H1 (cell line): ENCODE data around the gene MRGPRE. TPM values are rescaled to one million over a fixed set of nuclear protein-coding genes. Genes with fewer than 3 reads are reported as not detected.

Experiments
- CTCF ChIA-PET: fragments of 300-600 bp; sonication (Branson Sonifier 250); formaldehyde crosslinking; loops from one replicate; lab custom pipeline; 2021; ENCODE audit not compliant: partially characterized antibody; lab: Charles Lee
- POLR2A ChIA-PET: fragments of 300-600 bp; sonication (Branson Sonifier 250); formaldehyde crosslinking; loops from one replicate; lab custom pipeline; 2021; ENCODE audit warnings: inconsistent platforms; ENCODE audit not compliant: partially characterized antibody; lab: Charles Lee
- DNase-seq, 2 experiments: peaks; one replicate each; pipeline versions ENCODE4 v3.0.0 to v3.0.0-alpha.2; 2010 to 2022; ENCODE audit warnings: low spot score in 2 of 2, low read depth in 1 of 2, mixed read lengths in 1 of 2
- FAIRE-seq: peaks from 2 replicates; lab custom pipeline; 2011; peaks lifted over from hg19 to GRCh38; lab: Jason Lieb, UNC
- H2AFZ ChIP-seq: 2 replicates; pipeline ENCODE4 v1.8.1; 2012; ENCODE audit warnings: low read length, inconsistent platforms
- H2AK5ac ChIP-seq: 2 replicates; pipeline ENCODE4 v1.6.1; 2013; ENCODE audit warnings: low read depth, low read length
- H2BK120ac ChIP-seq: replicated peaks from 2 replicates; pipeline ENCODE3; 2013; ENCODE audit warnings: low read depth, low read length, inconsistent platforms
- H2BK12ac ChIP-seq: 2 replicates; pipeline ENCODE4 v1.6.1; 2013; ENCODE audit warnings: low read depth, low read length
- H2BK15ac ChIP-seq: 2 replicates; pipeline ENCODE4 v1.6.1; 2013; ENCODE audit warnings: low read length
- H2BK20ac ChIP-seq: 2 replicates; pipeline ENCODE4 v1.6.1; 2013; ENCODE audit warnings: low read length
- H2BK5ac ChIP-seq: 2 replicates; pipeline ENCODE4 v1.6.1; 2013; ENCODE audit warnings: low read depth, low read length
- H3K14ac ChIP-seq: 2 replicates; pipeline ENCODE4 v1.6.1; 2013; ENCODE audit warnings: inconsistent platforms; ENCODE audit not compliant: insufficient read length
- H3K18ac ChIP-seq: 2 replicates; pipeline ENCODE4 v1.6.1; 2013; ENCODE audit warnings: low read length; ENCODE audit errors: extremely low read depth
- H3K23ac ChIP-seq: 2 replicates; pipeline ENCODE4 v1.6.1; 2013; ENCODE audit warnings: inconsistent platforms; ENCODE audit not compliant: insufficient read length
- H3K23me2 ChIP-seq: 2 replicates; pipeline ENCODE4 v1.6.1; 2013; ENCODE audit warnings: low read depth, low read length
- H3K27ac ChIP-seq: 2 replicates; pipeline ENCODE4 v1.6.1; 2011; ENCODE audit warnings: low read depth, low read length, inconsistent platforms
- H3K27me3 ChIP-seq, 4 experiments: replicated peaks in 1 of 4; 1 replicate in 1 of 4; 2 replicates in 3 of 4; pipeline versions ENCODE4 v1.6.1 to v1.8.1; 2011 to 2013; ENCODE audit warnings: low read length in 3 of 4, mild to moderate bottlenecking in 3 of 4, inconsistent platforms in 2 of 4, mixed read lengths in 2 of 4, moderate library complexity in 1 of 4; ENCODE audit not compliant: control insufficient read depth in 3 of 4, insufficient read depth in 3 of 4; ENCODE audit errors: extremely low read depth in 1 of 4
- H3K36me3 ChIP-seq, 4 experiments: 2 replicates each; pipeline versions ENCODE4 v1.6.1 to v1.8.1; 2011 to 2013; ENCODE audit warnings: mild to moderate bottlenecking in 4 of 4, low read length in 3 of 4, moderate library complexity in 2 of 4, control low read depth in 1 of 4, inconsistent platforms in 1 of 4; ENCODE audit not compliant: insufficient read depth in 4 of 4, control insufficient read depth in 2 of 4
- H3K4ac ChIP-seq: replicated peaks from 2 replicates; pipeline ENCODE3; 2013; ENCODE audit warnings: low read length, low read depth, mixed read lengths, inconsistent platforms; ENCODE audit not compliant: insufficient read length
- H3K4me1 ChIP-seq, 4 experiments: replicated peaks in 1 of 4; 1 replicate in 1 of 4; 2 replicates in 3 of 4; pipeline versions ENCODE4 v1.6.1 to v1.8.1; 2011 to 2013; ENCODE audit warnings: low read length in 3 of 4, inconsistent platforms in 2 of 4, mixed read lengths in 1 of 4; ENCODE audit not compliant: insufficient read depth in 4 of 4, control insufficient read depth in 3 of 4
- H3K4me2 ChIP-seq, 2 experiments: 2 replicates each; pipeline versions ENCODE4 v1.6.1 to v1.8.1; 2011 to 2013; ENCODE audit warnings: low read depth in 2 of 2, low read length in 2 of 2, control low read depth in 1 of 2, inconsistent platforms in 1 of 2, mild to moderate bottlenecking in 1 of 2; ENCODE audit not compliant: insufficient read depth in 1 of 2
- H3K4me3 ChIP-seq, 4 experiments: fragments of 200-600, 300-600 bp in 1 of 4; sonication (generic), shearing (Covaris generic), sonication (Bioruptor Twin) in 1 of 4; 2 replicates each; pipeline versions ENCODE4 v1.5.1 to v1.8.1; 2011 to 2016; ENCODE audit warnings: low read length in 4 of 4, low read depth in 3 of 4, control low read depth in 2 of 4, inconsistent platforms in 2 of 4, mild to moderate bottlenecking in 2 of 4, mixed read lengths in 1 of 4, moderate library complexity in 1 of 4; ENCODE audit not compliant: insufficient read depth in 2 of 4; ENCODE audit errors: extremely low read depth in 1 of 4
- H3K56ac ChIP-seq: replicated peaks from 2 replicates; pipeline ENCODE3; 2013; ENCODE audit warnings: low read depth, mild to moderate bottlenecking, mixed read lengths, low read length, inconsistent platforms; ENCODE audit not compliant: insufficient read length
- H3K79me1 ChIP-seq: 2 replicates; pipeline ENCODE4 v1.6.1; 2013; ENCODE audit warnings: low read depth, low read length, control low read depth
- H3K79me2 ChIP-seq, 2 experiments: 2 replicates each; pipeline versions ENCODE4 v1.6.1 to v1.8.1; 2012 to 2013; ENCODE audit warnings: low read length in 2 of 2, mild to moderate bottlenecking in 2 of 2, inconsistent platforms in 1 of 2; ENCODE audit not compliant: insufficient read depth in 2 of 2, control insufficient read depth in 1 of 2
- H3K9ac ChIP-seq, 4 experiments: replicated peaks in 1 of 4; 1 replicate in 1 of 4; 2 replicates in 3 of 4; pipeline versions ENCODE4 v1.6.1 to v1.8.1; 2011 to 2013; ENCODE audit warnings: low read depth in 3 of 4, low read length in 3 of 4, control low read depth in 2 of 4, mild to moderate bottlenecking in 2 of 4, moderate library complexity in 2 of 4, inconsistent platforms in 1 of 4; ENCODE audit errors: extremely low read depth in 1 of 4
- H3K9me3 ChIP-seq, 2 experiments: 2 replicates each; pipeline versions ENCODE4 v1.6.1 to v1.8.1; 2012 to 2013; ENCODE audit warnings: mild to moderate bottlenecking in 2 of 2, moderate library complexity in 2 of 2, control low read depth in 1 of 2, inconsistent platforms in 1 of 2, low read depth in 1 of 2, low read length in 1 of 2, mixed read lengths in 1 of 2; ENCODE audit not compliant: insufficient read depth in 2 of 2
- H4K20me1 ChIP-seq, 2 experiments: replicated peaks in 1 of 2; 2 replicates each; pipeline versions ENCODE3 to v1.8.1; 2011 to 2013; ENCODE audit warnings: inconsistent platforms in 2 of 2, low read length in 2 of 2, mild to moderate bottlenecking in 1 of 2; ENCODE audit not compliant: insufficient read depth in 2 of 2, control insufficient read depth in 1 of 2
- H4K5ac ChIP-seq: 2 replicates; pipeline ENCODE4 v1.6.1; 2013; ENCODE audit warnings: low read length, low read depth, mixed read lengths, inconsistent platforms; ENCODE audit not compliant: insufficient read length
- H4K8ac ChIP-seq: 2 replicates; pipeline ENCODE4 v1.8.0; 2013; ENCODE audit warnings: mild to moderate bottlenecking, moderate library complexity, low read length, inconsistent platforms; ENCODE audit not compliant: insufficient read depth; ENCODE audit errors: extremely low read depth
- H4K91ac ChIP-seq: replicated peaks from 2 replicates; pipeline ENCODE3; 2013; ENCODE audit warnings: low read length, mixed read lengths, inconsistent platforms; ENCODE audit not compliant: insufficient read length
- RAD21 ChIP-seq, 2 experiments: IDR thresholded peaks in 1 of 2; conservative IDR thresholded peaks in 1 of 2; 2 replicates each; pipeline ENCODE4 v1.6.1; 2011; ENCODE audit warnings: low read depth in 2 of 2, low read length in 2 of 2, improper control_type of control experiment in 1 of 2, inconsistent platforms in 1 of 2, mild to moderate bottlenecking in 1 of 2, moderate library complexity in 1 of 2
- WGBS, 2 experiments: shearing (Covaris generic) in 1 of 2; methylation state at CpG; one replicate each; pipeline versions ENCODE4 v1.1.6 to v1.1.7; 2013 to 2015; ENCODE audit warnings: low lambda C conversion rate in 2 of 2, mixed read lengths in 2 of 2, inconsistent platforms in 1 of 2, low coverage in 1 of 2, missing lambda C conversion rate in 1 of 2; ENCODE audit not compliant: insufficient replicate concordance in 2 of 2, insufficient coverage in 1 of 2, insufficient read length in 1 of 2; ENCODE audit errors: extremely low coverage in 1 of 2, missing lambda C conversion rate in 1 of 2; 5-methylcytosine and 5-hydroxymethylcytosine counted together
- polyA plus RNA-seq, 7 experiments: library from polyadenylated mRNA; depleted of rRNA in 3 of 7; stranded (reverse) in 5 of 7; unstranded in 2 of 7; fragments of >200 nt in 5 of 7; fragments of 200-250 nt in 2 of 7; gene quantifications; 1 replicate in 5 of 7; 2 replicates in 1 of 7; 4 replicates in 1 of 7; pipeline versions ENCODE4 v1.2.1 to v1.2.3, GENCODE V29; 2011 to 2013; ENCODE audit warnings: missing spikeins in 2 of 7, mixed read lengths in 2 of 7
- total RNA-seq: library from RNA; stranded (reverse); fragmentation: NEBNext Ultra II Directional; extraction: Animal tissue kit (Norgen Biotek cat#: 25700); gene quantifications from 2 replicates; pipeline ENCODE4 v1.2.1, GENCODE V29; 2021
- TF ChIP-seq, protein P1 (sequence below): IDR thresholded peaks from 2 replicates; pipeline ENCODE4 v1.6.1; 2012; ENCODE audit warnings: inconsistent platforms

The MRGPRE gene
- total and polyA plus RNA-seq, 2 of the 8 experiments (the other 6 are each of a cell fraction or from before 2014, with no cell fraction given), result not detected

DNA sequence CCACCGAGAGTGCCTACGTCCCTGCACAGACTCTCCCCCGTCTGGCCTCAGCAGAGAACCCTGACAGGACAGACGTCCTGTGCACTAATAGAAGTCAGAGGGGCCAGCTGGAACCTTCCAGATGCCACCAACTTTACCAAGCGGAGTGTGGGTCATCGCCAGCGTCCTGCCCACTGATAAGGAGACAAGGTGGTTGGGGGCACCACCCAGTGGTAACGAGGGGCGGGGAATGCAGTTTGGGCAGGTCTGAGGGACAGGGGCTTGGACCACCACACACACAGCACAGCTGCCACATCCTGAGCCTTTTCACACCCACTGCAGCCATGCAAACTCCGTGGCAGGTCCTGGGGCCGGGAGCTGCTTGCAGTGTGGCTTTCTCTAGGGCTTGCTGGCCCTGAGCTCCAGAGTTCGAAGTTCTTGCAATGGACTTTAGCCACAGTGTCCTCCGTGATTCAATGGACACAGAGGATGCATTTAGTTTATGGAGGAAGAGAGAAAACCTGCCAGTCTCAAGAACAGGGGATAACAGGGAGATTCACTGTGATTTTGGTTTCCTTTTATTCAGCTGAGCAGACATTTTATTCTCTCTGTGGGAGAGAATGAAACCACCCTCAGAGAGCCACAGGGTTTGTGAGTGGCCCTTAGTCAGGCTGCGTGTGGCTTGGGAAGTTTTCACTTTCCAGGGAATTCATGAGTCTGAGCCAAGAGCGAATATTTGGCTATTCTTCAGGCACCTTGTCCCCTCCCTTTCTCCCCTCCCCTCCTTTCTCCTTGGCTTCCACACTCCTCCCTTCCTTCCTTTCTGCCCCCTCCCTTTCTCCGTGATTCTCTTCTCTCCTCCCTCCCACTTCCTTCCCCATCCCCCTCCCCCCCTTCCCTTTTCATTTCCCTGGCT lies 26.7 kb downstream of the MRGPRE start:
- Histone ChIP-seq H2BK5ac (no peak overlapping the region), H2BK15ac (no peak overlapping the region), H3K9me3 (no peaks in the 10 kb centered on the region), H3K27me3 (peaks cover 10 to 42% (median 32%) of the 10 kb centered on the region in 4 experiments), H2AFZ (no peak overlapping the region), H3K23me2 (peaks cover 19% of the 10 kb centered on the region), H3K79me1 (no peaks in the 10 kb centered on the region), H3K14ac (no peak overlapping the region), H2BK20ac (no peak overlapping the region), H3K4me1 (peaks cover 0 to 4% (median under 1%) of the 10 kb centered on the region in 4 experiments; a peak in 6 of 7 replicates), H3K18ac (no peak overlapping the region), H3K27ac (no peak overlapping the region)
- POLR2A ChIA-PET, result interaction anchor here (0.9 to 1.1 kb wide), 2 partner anchors 10 to 19 kb away, joined by 3 read pairs; no protein-coding TSS in a partner anchor
- no peak for FAIRE-seq
- WGBS, 2 experiments, result 67% methylated on average over 14 of the region's 16 CpGs; no CpG with 5 or more reads in 1 of the 2 experiments
- TF ChIP-seq, protein P1, sequence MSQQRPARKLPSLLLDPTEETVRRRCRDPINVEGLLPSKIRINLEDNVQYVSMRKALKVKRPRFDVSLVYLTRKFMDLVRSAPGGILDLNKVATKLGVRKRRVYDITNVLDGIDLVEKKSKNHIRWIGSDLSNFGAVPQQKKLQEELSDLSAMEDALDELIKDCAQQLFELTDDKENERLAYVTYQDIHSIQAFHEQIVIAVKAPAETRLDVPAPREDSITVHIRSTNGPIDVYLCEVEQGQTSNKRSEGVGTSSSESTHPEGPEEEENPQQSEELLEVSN, result no peak
- TF ChIP-seq RAD21 (IDR thresholded peaks at IDR 0.05 in 1 of 2, conservative IDR thresholded peaks at IDR 0.05 in 1 of 2; ENCODE audit: low read depth in 2 of 2, low read length in 2 of 2), result peak; percentile 16 to 26; a peak in 1 of 4 replicates
- TF ChIP-seq, all 59 proteins: peak for 1
- peak overlapping the region; percentile 32; the same call in 1 of the 2 replicates for H2AK5ac ChIP-seq
- 0 out of 2 replicates have a peak overlapping the region, but pooled peaks have one; percentile 17 for H2BK12ac ChIP-seq
- no peak overlapping the region for H3K56ac ChIP-seq
- no peak overlapping the region for H4K8ac ChIP-seq
- H3K9ac ChIP-seq, result no peak overlapping the region; a peak in 1 of 7 replicates
- no peaks in the 10 kb centered on the region for H3K36me3 ChIP-seq
- no peak overlapping the region for H3K4ac ChIP-seq
- no peak overlapping the region for H3K4me3 ChIP-seq
- CTCF ChIA-PET, result interaction anchor here (0.6 to 12.0 kb wide), 9 partner anchors 8 to 276 kb away, joined by 3 to 99 read pairs (median 4); no protein-coding TSS in a partner anchor
- no peak for DNase-seq
- no peak overlapping the region for H3K23ac ChIP-seq
- no peaks in the 10 kb centered on the region for H3K79me2 ChIP-seq
- H3K4me2 ChIP-seq, result no peak overlapping the region
- no peak overlapping the region for H2BK120ac ChIP-seq
- no peak overlapping the region for H4K91ac ChIP-seq
- peaks cover 0 to 10% of the 10 kb centered on the region in 2 experiments for H4K20me1 ChIP-seq
- H4K5ac ChIP-seq, result no peak overlapping the region
